MG63 (cell line): ENCODE results near the gene CDHR3. TPM values are rescaled to one million over a fixed set of nuclear protein-coding genes. Genes with fewer than 3 reads are reported as not detected.

ENCODE experiments used
- DNase-seq: peaks from one replicate; pipeline ENCODE4 v3.0.0-alpha.2; 2020
- H3K27me3 ChIP-seq: fragments of 250-450 bp; sonication (Bioruptor Pico); 2 replicates; pipeline ENCODE4 v1.5.1; 2020; ENCODE audit warnings: mild to moderate bottlenecking, moderate library complexity
- H3K36me3 ChIP-seq: fragments of 250-450 bp; sonication (Bioruptor Pico); 2 replicates; pipeline ENCODE4 v1.5.1; 2020; ENCODE audit warnings: mild to moderate bottlenecking, moderate library complexity
- H3K4me3 ChIP-seq: fragments of 250-450 bp; sonication (Bioruptor Pico); 2 replicates; pipeline ENCODE4 v1.5.1; 2020; ENCODE audit warnings: mild to moderate bottlenecking, moderate library complexity
- H3K9me3 ChIP-seq: fragments of 250-450 bp; sonication (Bioruptor Pico); 2 replicates; pipeline ENCODE4 v1.5.1; 2020; ENCODE audit warnings: mild to moderate bottlenecking, moderate library complexity
- total RNA-seq: library from RNA; depleted of rRNA; stranded (reverse); fragments of >200 nt; shearing (Covaris generic); gene quantifications from 2 replicates; pipeline ENCODE4 v1.2.3, GENCODE V29; 2014; ENCODE audit warnings: low replicate concordance; rRNA removed

Gene CDHR3
- total RNA-seq, 1 experiment from 2014 or later: 0.76 TPM

GRCh38 chr7:106073701-106074100, 110.6 kb downstream of the CDHR3 start:
- Histone ChIP-seq H3K9me3 (no peaks in the 10 kb centered on the region), H3K27me3 (no peaks in the 10 kb centered on the region), H3K36me3 (no peaks in the 10 kb centered on the region), H3K4me3 (no peak overlapping the region)
- no peak for DNase-seq

- H3K27me3 ChIP-seq: no peaks in the 10 kb centered on the region
- no peaks in the 10 kb centered on the region for H3K9me3 ChIP-seq
- H3K36me3 ChIP-seq: no peaks in the 10 kb centered on the region
- no peak for DNase-seq
- no peak overlapping the region for H3K4me3 ChIP-seq
Observed at GRCh38 chr7:106074257-106074656, 111.2 kb downstream of the CDHR3 start.

GRCh38 chr7:106075937-106076336, 112.9 kb downstream of the CDHR3 start:
- no peaks in the 10 kb centered on the region for H3K27me3 ChIP-seq
- no peaks in the 10 kb centered on the region for H3K36me3 ChIP-seq
- H3K9me3 ChIP-seq: no peaks in the 10 kb centered on the region
- DNase-seq: no peak
- no peak overlapping the region for H3K4me3 ChIP-seq

GRCh38 chr7:106076537-106076936, 113.5 kb downstream of the CDHR3 start:
- H3K4me3 ChIP-seq: no peak overlapping the region
- no peaks in the 10 kb centered on the region for H3K9me3 ChIP-seq
- no peaks in the 10 kb centered on the region for H3K27me3 ChIP-seq
- H3K36me3 ChIP-seq: no peaks in the 10 kb centered on the region
- no peak for DNase-seq

GRCh38 chr7:106080300-106080987, 117.4 kb downstream of the CDHR3 start:
- Histone ChIP-seq H3K4me3 (no peak overlapping the region), H3K36me3 (no peaks in the 10 kb centered on the region), H3K27me3 (no peaks in the 10 kb centered on the region), H3K9me3 (no peaks in the 10 kb centered on the region)
- no peak for DNase-seq

GRCh38 chr7:106082087-106082854, 119.2 kb downstream of the CDHR3 start:
- no peaks in the 10 kb centered on the region for H3K9me3 ChIP-seq
- DNase-seq: no peak

More at GRCh38 chr7:106082087-106082854, 119.2 kb downstream of the CDHR3 start:
- no peak overlapping the region for H3K4me3 ChIP-seq
- H3K27me3 ChIP-seq: no peaks in the 10 kb centered on the region
- H3K36me3 ChIP-seq: no peaks in the 10 kb centered on the region

Other genes with a start within 250 kb of the CDHR3 start
- gene ATXN7L1, start 86.7 kb upstream of the CDHR3 start, total RNA-seq: 0.59 TPM in 1 of 2 replicates, not detected in the other
- 27.7 and 42.8 TPM in 2 replicates for gene SYPL1, start 149.0 kb downstream of the CDHR3 start, total RNA-seq